Stimulated activated CD4-positive, alpha-beta T cell treated with anti-CD3 and anti-CD28 coated beads, Interleukin-1b, Interleukin-23, amount 100 ng/mL, for 48 hours (primary cell): Measurements from ENCODE around the gene SH2D3C.

Source experiments
- DNase-seq: peaks from one replicate; pipeline ENCODE4 v3.0.0-alpha.2; 2020

The SH2D3C gene

DNA sequence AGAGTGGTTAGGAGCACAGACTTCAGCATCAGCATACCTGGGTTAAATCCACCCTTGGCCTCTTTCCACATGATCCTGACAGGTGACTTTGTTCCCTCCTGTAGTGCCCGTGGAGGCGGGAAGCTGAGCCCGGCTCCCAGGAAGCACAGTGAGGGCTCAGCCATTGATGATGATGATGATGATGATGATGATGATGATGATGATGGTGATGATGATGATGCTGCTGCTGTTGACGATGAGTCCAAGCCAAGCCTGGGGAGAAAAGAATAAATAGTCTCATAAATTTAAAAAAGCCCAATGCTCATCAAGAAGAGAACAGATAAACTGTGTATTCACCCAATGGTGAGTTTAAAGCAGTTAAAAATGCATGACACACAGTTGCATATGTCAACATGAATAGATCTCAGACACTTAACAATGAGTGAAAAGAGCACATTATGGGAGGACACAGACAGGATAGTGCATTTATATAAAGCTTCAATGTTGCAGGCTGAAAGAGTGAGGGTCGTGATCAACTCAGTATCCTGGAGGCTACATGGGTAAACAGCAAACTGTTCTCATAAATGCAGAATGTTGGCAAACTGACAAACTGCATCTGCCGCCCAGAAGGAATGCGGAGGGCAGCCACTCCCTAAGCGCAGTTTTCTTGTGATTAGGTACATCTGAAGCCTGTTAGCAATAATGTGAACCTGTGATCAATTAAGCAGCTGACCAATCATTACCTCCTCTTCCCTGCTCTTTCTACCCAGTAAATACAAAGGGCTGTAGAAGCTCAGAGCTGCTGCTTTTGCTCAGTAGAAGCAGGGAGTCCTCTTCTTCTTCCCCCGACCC, 83.4 kb downstream of the SH2D3C start:
- DNase-seq = no peak

DNA sequence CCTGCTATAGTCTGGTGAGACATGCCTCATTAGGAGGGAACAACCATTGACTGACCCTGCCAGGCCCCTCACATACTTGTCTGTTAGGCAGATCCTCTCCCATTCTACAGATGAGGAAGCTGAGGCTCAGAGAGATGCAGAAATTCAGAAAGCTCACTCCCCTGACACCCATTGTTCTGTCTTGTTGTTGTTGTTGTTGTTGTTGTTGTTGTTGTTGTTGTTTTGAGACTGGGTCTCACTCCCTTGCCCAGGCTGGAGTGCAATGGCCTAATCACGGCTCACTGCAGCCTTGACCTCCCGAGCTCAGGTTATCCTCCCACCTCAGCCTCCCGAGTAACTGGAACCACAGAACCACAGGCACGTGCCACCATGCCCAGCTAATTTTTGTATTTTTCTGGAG, 84.8 kb downstream of the SH2D3C start:
- DNase-seq = no peak

DNA sequence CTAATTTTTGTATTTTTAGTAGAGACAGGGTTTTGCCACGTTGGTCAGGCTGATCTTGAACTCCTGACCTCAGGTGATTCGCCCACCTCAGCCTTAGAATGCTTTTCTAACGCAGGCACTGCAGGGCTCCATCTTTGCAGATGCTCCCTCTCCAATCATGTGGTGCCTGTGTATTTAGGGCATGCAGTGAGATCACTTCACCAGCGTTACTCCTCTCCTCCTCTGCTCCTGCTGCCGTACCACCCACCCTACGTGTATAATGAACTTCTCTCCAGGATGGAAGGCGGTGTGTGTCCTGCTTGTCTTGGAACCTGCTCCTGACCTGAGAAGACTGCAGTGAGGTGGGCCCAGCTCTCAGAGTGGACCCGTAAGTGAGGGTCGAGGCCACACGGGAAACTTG, 85.3 kb downstream of the SH2D3C start:
- no peak for DNase-seq

DNA sequence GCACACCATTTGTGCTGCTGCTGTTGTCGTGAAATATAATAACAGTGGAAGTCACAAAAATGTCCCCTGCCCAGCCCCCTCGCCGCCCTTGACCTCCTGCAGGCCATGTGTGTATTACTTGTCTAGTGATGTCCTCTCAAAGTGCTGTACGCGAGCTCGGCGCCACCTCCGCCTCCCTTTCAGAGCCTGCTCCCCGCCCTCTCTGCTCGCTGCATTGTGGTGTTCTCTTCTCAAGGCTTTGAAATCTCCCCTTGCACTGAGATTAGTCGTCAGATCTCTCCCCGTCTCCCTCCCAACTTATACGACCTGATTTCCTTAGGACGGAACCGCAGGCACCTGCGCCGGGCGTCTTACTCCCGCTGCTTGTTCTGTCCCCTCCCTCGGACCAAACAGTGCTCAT, 86.4 kb downstream of the SH2D3C start:
- no peak for DNase-seq

DNA sequence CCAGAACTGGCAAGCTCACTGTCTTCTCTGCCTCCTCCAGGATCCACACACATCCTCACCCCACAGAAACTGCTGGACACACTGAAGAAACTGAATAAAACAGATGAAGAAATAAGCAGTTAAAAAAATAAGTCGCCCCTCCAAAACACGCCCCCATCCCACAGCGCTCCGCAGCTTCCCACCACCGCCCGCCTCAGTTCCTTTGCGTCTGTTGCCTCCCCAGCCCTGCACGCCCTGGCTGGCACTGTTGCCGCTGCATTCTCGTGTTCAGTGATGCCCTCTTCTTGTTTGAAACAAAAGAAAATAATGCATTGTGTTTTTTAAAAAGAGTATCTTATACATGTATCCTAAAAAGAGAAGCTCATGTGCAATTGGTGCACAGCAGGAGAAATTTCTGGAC, 87.7 kb downstream of the SH2D3C start:
- DNase-seq = no peak

DNA sequence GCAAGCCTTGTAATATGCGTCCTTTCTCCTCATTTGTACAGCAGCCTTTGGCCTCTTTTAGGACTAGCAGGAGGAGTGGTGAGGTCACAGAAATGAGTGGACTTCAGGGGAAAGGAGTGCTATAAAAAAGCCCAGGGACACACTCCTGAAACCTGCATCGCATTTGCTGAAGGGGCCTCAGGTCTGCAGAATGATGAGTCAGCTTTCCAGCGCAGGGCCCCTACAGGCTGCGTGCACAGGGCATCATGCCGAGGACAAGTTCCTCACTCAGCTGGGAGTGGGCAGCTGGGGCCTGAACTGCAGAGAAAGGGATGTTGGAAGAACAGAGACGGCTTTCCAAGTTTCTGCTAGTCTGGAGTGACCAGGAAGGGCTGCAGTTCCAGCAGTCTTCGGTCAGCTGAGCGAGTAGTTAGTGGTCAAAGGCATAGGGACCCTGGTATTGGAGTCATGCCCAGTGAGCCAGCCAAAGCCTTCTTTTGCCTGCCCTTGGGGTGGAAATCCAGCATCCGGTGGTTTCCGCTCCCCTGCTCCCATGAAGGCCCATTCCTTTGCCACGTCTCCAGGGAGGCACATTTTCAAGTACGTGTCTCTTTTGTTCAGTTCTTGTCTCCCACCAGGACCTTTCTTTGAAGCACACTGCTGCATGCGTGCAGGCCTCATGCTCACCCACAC, 89.0 kb downstream of the SH2D3C start:
- DNase-seq = no peak
